Glomerular visceral epithelial cell (primary cell): ENCODE data around the gene DLG4.

Experiments
- DNase-seq: peaks from one replicate; pipeline ENCODE4 v3.0.0-alpha.2; 2016; ENCODE audit errors: extremely low spot score

The DLG4 gene

GRCh38 chr17:7219812-7220592, at the start of gene DLG4, which contains the start of gene ACADVL:
DLG4 (minus strand) TSS chr17:7219836.
ACADVL (plus strand) TSS chr17:7219938; CDS start chr17:7219985, 47 bp downstream.
- peak; percentile 89 for DNase-seq

GRCh38 chr17:7266784-7267183, 47.1 kb upstream of the DLG4 start:
- DNase-seq: no peak

DNA sequence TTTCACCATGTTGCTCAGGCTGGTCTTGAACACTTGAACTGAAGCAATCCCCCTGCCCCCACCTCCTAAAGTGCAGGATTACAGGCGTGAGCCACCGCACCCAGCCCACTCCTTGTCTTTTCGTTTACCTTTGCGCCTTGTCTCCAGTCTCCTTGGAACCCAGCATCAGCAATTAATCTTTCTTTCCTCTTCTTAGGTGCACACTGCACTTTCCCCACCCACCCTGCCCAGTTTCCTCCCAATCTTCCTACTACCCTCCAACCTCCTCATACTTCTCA, 44.1 kb upstream of the DLG4 start:
- no peak for DNase-seq

DNA sequence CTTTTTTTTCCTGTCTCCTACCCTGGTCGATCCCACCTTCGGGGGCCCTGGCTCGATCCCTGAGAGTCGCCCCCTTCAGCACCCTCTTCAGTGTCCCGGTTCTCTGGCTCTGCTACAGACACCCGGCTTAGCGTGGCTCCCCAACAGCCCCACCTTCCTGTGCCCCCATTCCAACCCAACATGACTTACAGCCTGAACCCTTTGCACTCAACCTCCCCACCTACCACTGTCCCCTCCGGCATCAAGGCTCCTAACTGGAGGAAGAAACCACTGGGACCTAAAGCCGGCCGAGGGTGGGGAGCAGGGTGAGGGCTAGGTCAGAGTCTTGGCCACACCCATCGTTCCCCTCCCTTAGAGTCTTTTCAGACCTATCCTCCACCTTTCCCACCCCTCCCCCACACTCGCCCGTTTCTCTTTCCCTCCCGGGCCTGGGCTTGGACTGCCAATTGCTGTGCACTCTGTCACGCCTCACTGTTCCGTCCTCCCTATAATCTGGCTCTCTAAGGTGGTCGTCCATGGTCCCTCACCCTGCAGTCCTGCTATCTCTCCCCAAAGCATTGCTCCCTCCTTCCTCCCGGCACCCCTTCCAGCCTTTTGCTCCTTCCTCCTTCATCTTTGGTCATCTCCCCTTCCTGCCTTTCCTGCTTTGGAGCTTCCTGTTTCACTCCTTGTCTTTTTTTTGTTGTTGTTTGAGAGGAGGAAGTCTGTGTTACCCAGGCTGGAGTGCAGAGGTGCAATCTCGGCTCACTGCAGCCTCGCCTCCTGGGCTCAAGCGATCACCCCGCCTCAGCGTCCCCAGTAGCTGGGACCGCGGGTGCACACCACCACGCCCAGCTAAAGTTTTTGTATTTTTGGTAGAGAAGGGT, 43.5 kb upstream of the DLG4 start:
- no peak for DNase-seq

- no peak for DNase-seq
These were observed 42.7 kb upstream of the DLG4 start, which contains the start of gene CLDN7 for GRCh38 chr17:7262192-7262934. CLDN7 (minus strand) TSS chr17:7262478; CDS start chr17:7262043, 435 bp downstream.

DNA sequence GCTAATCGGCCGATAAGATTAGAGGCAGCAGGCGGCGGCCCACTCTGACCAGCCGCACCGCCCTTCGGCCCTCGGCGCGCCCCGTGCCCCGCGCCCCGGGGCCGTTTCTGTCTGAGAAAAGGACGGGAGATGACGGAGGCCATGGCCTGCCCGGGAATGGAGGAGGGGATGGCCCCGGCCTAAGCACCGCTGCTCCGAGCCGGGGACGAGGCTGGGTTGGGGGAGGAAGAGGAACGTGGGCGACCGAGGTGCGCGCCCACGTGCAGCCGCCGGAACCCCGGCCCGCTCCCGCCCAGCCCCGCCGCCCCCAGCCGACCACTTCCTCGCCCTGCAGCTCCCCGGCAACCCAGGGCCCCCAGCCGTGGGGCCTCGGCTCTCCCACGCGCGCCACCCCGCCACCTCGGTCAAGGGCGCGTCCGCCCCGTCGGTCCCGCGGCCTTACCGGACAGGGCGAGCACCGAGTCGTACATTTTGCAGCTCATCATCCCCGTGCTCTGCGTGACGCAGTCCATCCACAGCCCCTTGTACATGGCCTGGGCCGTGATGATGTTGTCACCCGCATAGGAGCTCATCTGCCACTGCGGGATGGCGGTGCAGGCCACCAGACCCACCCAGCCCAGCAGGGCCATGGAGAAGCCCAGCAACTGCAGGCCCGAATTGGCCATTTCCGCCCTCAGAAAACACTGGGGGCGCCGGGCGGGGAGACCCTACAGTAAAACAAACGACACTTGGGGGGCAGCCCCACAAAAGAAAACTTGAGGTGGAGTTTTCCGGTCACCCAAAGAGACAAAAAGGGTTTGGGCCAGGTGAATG, 41.9 kb upstream of the DLG4 start:
- DNase-seq: no peak

- no peak for DNase-seq
These were observed 41.2 kb upstream of the DLG4 start for GRCh38 chr17:7260651-7261378.

GRCh38 chr17:7260151-7260550, 40.5 kb upstream of the DLG4 start:
- no peak for DNase-seq

DNA sequence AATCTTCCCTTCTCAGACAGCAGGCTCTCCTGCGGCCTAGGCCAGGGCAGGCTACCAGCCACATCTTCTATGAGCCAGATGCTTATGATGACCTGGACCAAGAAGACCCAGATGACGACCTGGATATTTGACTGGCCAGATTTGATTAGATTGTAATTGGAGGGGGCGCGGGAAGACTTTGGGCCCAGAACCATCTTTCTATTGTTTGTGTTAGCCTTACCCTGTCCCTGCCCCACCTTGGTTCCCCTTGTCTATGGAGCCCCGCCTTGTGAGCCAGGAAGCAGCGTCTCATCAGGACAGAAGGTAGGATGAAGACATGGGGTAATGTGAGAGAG, 39.9 kb upstream of the DLG4 start:
- no peak for DNase-seq

DNA sequence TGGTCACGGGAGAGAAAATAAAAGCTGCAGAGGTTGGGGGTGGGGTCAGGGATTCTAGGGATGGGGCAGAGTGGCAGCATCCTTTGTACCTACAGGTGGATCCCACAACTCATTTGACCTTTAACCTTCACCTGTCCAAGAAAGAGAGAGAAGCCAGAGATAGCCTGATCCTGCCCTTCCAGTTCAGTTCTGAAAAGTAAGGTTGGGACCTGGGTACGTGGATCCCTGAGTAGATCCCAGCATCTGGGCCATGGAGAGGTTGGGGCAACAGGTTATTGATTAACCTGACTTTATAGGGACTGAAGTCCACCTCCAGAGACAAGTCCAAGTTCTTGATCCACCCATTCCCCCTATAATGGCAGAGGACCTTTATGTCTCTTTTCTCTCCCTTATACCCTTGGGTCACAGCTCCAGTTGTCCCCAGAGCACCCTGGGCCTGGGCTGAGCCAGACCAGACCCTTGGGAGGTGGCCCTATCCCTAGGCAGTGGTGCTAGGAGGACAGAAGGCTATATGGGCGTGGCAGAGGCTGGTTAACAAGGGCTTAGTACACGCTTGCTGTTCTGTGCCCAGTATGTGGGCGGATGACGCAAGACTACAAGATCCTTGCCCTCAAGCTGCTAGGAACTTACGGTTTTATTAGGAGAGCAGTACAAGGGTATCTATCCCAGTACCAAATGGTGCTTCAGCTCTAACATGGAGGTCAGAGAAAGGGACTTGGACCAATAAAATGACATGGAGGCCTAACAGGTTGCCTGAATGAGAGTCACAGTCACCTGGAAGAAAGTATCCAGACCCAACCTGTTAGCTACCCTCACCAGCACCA, 39.3 kb upstream of the DLG4 start:
- DNase-seq: no peak

DNA sequence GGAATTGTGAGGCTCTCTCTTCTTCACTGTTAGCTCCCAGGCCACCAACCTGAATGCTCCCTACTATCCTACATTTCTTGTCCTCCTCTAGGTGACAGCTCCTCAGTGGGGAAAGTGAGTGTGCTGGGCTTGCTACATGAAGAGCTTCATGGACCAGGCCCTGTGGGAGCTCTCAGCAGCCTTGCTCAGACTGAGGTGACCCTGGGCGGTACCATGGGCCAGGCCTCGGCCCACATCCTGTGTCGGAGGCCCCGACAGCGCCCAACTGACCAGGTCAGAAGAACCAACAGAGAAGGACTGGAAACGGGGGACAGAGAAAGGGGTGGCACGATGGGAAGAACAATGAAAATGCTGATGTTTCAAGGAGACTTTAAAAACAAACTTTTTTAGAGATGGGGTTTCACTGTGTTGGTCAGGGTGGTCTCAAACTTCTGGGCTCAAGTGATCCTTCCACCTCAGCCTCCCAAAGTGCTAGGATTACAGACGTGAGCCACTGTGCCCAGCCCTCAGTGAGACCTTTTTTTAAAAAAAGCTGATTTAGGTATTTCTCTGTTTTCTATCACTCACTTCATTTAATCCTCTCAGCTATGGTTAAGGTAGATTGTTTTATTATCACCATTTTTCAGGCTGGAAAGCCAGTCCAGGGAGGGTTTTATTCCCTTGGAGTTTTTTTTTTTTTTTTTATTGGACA, 37.3 kb upstream of the DLG4 start:
- DNase-seq: no peak

DNA sequence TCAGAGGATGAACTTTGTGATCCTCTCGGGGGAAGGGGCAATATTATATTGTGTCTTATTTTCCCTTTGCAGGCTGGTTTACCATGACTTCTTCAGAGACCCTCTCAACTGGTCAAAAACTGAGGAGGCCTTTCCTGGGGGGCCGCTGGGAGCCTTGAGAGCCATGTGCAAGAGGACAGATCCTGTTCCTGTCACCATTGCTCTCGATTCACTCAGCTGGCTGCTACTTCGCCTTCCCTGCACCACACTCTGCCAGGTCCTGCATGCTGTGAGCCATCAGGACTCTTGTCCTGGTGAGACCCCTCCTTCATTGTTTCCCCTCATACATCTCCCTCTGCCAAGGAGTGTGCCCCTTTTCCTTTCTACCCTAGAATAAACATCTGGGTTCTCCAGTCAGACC, 34.9 kb upstream of the DLG4 start:
- no peak for DNase-seq

- no peak for DNase-seq
These were observed 33.4 kb upstream of the DLG4 start for GRCh38 chr17:7253082-7253481.

GRCh38 chr17:7252176-7253043, 32.8 kb upstream of the DLG4 start, which contains the start of gene ELP5:
ELP5 (plus strand) TSS chr17:7252215; CDS start chr17:7252551, 336 bp downstream.
- DNase-seq: peak; percentile 93

GRCh38 chr17:7251661-7252175, 32.1 kb upstream of the DLG4 start, which contains the start of gene CTDNEP1:
CTDNEP1 (minus strand) TSS chr17:7251734; CDS start chr17:7251296, 438 bp downstream.
- peak; percentile 100 for DNase-seq

DNA sequence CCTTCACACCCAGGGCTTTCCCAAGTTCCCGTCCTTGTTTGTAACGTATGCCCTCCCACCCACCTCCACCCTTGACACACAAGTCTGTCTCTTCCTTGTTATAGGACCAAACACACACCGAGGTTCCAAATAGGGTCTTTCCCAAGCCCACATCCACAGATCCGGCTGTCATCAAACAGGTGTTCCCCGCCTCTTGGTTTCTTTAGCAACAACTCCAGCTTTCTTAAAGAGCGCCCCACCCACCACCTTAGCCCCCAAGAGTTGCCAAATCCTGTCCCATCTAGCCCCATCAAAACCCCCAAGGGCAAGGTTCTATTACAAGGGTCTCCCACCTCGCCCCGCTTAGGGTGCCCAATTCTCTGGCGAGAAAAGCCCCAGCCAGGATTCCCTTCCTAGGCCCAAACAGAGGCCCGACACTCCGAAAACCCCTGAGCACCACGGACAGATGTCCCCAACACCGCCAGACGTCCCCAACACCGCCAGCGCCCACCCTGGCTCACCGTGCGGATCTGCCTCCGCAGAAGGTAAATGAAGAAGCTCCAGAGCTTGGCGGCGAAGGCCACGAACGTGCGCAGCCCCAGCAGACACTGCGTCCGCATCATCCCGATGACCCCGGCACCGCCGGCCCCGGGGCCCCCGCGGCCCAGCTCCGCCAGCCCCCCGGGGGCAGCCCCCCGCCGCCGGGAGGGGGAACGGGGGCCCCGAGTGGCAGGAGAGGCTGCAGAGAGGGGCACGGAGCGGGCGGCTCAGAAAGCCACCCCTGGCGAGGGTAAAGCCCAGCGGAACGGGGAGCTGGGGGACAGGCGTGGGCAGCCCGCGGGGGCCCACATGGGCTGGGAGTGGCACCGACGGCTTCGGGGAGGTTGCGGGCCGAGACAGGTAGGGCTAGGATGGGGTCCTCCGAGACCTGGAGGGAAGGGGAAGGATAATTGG, 31.3 kb upstream of the DLG4 start:
- DNase-seq: no peak

DNA sequence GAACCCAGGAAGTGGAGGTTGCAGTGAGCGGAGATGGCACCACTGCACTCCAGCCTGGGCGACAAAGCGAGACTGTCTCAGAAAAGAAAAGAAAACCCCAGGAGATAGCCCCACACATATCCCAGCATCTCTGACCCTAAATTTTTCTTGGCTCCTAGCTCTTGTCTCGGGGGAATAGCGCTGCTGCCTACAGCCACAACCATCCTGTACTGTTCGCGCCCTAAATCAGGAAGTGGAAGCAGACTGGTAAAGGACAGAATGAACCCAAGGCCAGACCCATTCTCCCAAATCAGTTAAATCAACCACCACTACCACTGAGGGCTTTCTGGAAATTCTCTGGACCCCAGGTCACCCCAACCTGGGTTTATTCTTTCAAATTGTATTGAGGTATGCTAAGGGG, 30.2 kb upstream of the DLG4 start:
- no peak for DNase-seq
